ENCODE measurements around the gene PPP2R5C. TPM values are rescaled to one million over a fixed set of nuclear protein-coding genes. Genes with fewer than 3 reads are reported as not detected.

Gene PPP2R5C
- total RNA-seq, 4 donors from 2014 or later = 63.3 to 113 (median 75.9) TPM

DNA sequence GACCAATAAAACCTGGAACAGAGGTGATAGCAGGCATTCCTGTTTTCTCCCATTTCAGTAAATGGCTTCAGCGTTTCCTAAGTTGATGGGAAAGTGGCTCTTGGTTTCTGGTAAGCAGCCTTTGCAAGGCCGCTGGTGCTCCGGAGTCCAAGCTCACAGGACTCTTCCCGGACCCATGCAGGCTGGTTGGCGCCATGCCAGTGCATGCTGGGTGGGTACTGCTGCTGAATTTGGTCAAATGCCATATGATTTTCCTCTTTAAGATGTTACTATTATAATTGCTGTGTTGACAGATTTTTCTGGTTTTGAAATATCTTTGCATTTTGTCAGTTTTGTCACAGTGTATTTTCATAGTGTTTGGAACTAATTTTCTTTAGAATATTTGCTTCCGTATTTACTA is 27.7 kb downstream of the PPP2R5C start:
- H3K27ac ChIP-seq = no peak overlapping the region
- no peak for TF ChIP-seq EP300 (IDR thresholded peaks at IDR 0.05)
- TF ChIP-seq, protein P1, sequence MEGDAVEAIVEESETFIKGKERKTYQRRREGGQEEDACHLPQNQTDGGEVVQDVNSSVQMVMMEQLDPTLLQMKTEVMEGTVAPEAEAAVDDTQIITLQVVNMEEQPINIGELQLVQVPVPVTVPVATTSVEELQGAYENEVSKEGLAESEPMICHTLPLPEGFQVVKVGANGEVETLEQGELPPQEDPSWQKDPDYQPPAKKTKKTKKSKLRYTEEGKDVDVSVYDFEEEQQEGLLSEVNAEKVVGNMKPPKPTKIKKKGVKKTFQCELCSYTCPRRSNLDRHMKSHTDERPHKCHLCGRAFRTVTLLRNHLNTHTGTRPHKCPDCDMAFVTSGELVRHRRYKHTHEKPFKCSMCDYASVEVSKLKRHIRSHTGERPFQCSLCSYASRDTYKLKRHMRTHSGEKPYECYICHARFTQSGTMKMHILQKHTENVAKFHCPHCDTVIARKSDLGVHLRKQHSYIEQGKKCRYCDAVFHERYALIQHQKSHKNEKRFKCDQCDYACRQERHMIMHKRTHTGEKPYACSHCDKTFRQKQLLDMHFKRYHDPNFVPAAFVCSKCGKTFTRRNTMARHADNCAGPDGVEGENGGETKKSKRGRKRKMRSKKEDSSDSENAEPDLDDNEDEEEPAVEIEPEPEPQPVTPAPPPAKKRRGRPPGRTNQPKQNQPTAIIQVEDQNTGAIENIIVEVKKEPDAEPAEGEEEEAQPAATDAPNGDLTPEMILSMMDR (IDR thresholded peaks at IDR 0.05) = no peak
- TF ChIP-seq POLR2A (IDR thresholded peaks at IDR 0.05) = no peak
- H3K4me1 ChIP-seq = peaks cover 0 to 22% (median 1%) of the 10 kb centered on the region in 4 donors
- no peaks in the 10 kb centered on the region for H3K27me3 ChIP-seq
- WGBS, 2 donors = 44 to 52% methylated on average over 6 of the region's 6 CpGs
- no peak for DNase-seq (ENCODE audit: low spot score in 2 of 2)
- peaks cover 0 to 3% (median 0%) of the 10 kb centered on the region in 4 donors for H3K9me3 ChIP-seq
- no peak overlapping the region for H3K4me3 ChIP-seq
- H3K36me3 ChIP-seq = peaks cover 0 to 11% (median 0%) of the 10 kb centered on the region in 3 donors

- TF ChIP-seq, protein P1 (IDR thresholded peaks at IDR 0.05) = no peak
- TF ChIP-seq POLR2A (IDR thresholded peaks at IDR 0.05) (no peak), EP300 (IDR thresholded peaks at IDR 0.05) (peak in 1 of 2 donors; percentile 15)
- no peak overlapping the region for H3K4me3 ChIP-seq
- no peak for DNase-seq (ENCODE audit: low spot score in 2 of 2)
- 86 to 88% methylated on average over 7 of the region's 7 CpGs for WGBS, 2 donors
- no peak overlapping the region for H3K27ac ChIP-seq
- peaks cover 0 to 12% (median 0%) of the 10 kb centered on the region in 3 donors for H3K36me3 ChIP-seq
- peaks cover 0 to 22% (median 1%) of the 10 kb centered on the region in 4 donors for H3K4me1 ChIP-seq
- no peaks in the 10 kb centered on the region for H3K27me3 ChIP-seq
- H3K9me3 ChIP-seq = peaks cover 0 to 3% (median 0%) of the 10 kb centered on the region in 4 donors
These were observed 28.7 kb downstream of the PPP2R5C start for GRCh38 chr14:101790232-101790631.

DNA sequence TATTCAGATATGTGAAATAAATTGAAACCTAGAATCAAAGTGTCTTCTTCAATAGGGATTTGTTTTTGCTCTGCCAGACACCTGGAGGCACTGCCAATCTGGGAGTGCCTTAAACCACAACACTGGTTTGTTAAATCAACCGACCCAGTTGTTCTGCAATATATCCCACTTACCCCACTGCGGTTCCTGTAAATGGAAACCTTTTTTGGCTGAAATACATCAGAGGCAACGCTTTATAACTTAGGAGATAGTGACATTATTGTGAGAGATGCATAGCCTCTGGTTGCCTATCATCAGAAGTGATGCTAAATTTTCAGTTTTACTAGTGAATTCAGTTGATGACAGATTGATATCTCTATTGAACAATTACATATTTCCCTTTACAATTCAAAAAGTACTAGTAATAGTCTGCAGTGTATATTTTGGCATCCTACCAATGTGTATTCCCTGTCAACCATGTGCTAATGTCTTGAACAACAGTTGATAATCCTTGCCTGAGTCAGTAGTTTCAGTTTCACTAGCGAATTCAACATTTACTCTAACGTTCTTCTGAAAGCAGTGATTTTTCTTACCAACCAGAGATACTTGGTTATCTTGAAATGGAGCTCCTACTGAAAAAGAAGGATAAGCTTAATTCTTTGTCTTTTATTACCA is 30.5 kb downstream of the PPP2R5C start:
- Histone ChIP-seq H3K36me3 (peaks cover 0 to 14% (median 0%) of the 10 kb centered on the region in 3 donors), H3K27me3 (no peaks in the 10 kb centered on the region), H3K4me3 (peak overlapping the region in 2 of 4 donors; percentile 24 to 27), H3K4me1 (peaks cover 0 to 22% (median 1%) of the 10 kb centered on the region in 4 donors), H3K27ac (peak overlapping the region in 3 of 4 donors; percentile 15 to 81 (median 70)), H3K9me3 (peaks cover 0 to 3% (median 0%) of the 10 kb centered on the region in 4 donors)
- WGBS, 2 donors = 47 to 48% methylated on average over 5 of the region's 5 CpGs
- TF ChIP-seq, protein P1 (IDR thresholded peaks at IDR 0.05) = no peak
- TF ChIP-seq POLR2A (IDR thresholded peaks at IDR 0.05) (no peak), EP300 (IDR thresholded peaks at IDR 0.05) (no peak)
- no peak for DNase-seq (ENCODE audit: low spot score in 2 of 2)

- no peak for DNase-seq (ENCODE audit: low spot score in 2 of 2)
- Histone ChIP-seq H3K9me3 (peaks cover 0 to 3% (median 0%) of the 10 kb centered on the region in 4 donors), H3K4me1 (peaks cover 0 to 13% (median 0%) of the 10 kb centered on the region in 4 donors), H3K36me3 (peaks cover 0 to 26% (median 0%) of the 10 kb centered on the region in 3 donors), H3K27me3 (no peaks in the 10 kb centered on the region), H3K4me3 (no peak overlapping the region), H3K27ac (no peak overlapping the region)
- TF ChIP-seq, protein P1 (IDR thresholded peaks at IDR 0.05) = no peak
- WGBS, 2 donors = 93% methylated on average over 8 of the region's 8 CpGs
These were observed 34.5 kb downstream of the PPP2R5C start for GRCh38 chr14:101796016-101796415.

DNA sequence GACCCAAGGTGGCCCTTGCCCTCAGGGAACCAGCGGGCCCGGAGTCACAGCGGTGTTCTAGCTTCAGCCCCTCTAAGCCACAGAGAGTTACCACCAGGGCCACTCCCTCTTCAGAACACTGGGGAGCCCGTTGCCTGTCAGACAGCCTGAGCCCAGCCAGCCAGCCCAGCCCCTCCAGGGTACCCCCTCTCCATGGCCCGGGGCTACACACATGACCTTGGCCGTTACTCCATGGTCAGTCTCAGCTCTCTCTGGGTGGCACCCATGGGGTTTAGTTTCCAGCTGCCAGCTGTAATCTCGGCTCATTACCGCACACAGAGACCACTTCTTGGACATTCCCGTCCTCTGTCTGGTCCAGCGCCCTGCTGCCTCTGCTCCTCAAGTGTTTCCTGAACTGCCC is 35.0 kb downstream of the PPP2R5C start:
- no peaks in the 10 kb centered on the region for H3K27me3 ChIP-seq
- H3K9me3 ChIP-seq = peaks cover 0 to 3% (median 0%) of the 10 kb centered on the region in 4 donors
- no peak for TF ChIP-seq POLR2A (IDR thresholded peaks at IDR 0.05)
- TF ChIP-seq EP300 (IDR thresholded peaks at IDR 0.05) = no peak
- TF ChIP-seq, protein P1 (IDR thresholded peaks at IDR 0.05) = no peak
- DNase-seq (ENCODE audit: low spot score in 2 of 2) = no peak
- H3K27ac ChIP-seq = no peak overlapping the region
- 87 to 89% methylated on average over 10 of the region's 10 CpGs for WGBS, 2 donors
- peaks cover 0 to 26% (median 0%) of the 10 kb centered on the region in 3 donors for H3K36me3 ChIP-seq
- peaks cover 0 to 13% (median 0%) of the 10 kb centered on the region in 4 donors for H3K4me1 ChIP-seq
- no peak overlapping the region for H3K4me3 ChIP-seq

Data from tibial nerve (tissue), 4 donors.